SU-DHL-6 (cell line): Measurements from ENCODE around the gene SLC38A3.

ENCODE experiments used
- H2AFZ ChIP-seq: fragments of 200-600 bp; sonication (generic); 2 replicates; pipeline ENCODE4 v1.6.1; 2014; ENCODE audit warnings: low read depth, mild to moderate bottlenecking, moderate library complexity, mixed read lengths, antibody characterized with exemption, low read length; ENCODE audit not compliant: severe bottlenecking
- H3F3A ChIP-seq: fragments of 200-600 bp; shearing (Covaris generic); 2 replicates; pipeline ENCODE4 v1.6.0; 2016; ENCODE audit warnings: antibody characterized with exemption, mild to moderate bottlenecking; ENCODE audit not compliant: insufficient read depth
- H3K27ac ChIP-seq: fragments of 200-600 bp; sonication (generic); 2 replicates; pipeline ENCODE4 v1.5.1; 2016; ENCODE audit warnings: low read depth, mild to moderate bottlenecking, low read length, moderate library complexity, mixed read lengths
- H3K27me3 ChIP-seq: fragments of 200-600 bp; sonication (generic), shearing (Covaris generic); 2 replicates; pipeline ENCODE4 v1.6.0; 2014; ENCODE audit warnings: mild to moderate bottlenecking, low read length
- H3K36me3 ChIP-seq: fragments of 200-600 bp; sonication (generic); 2 replicates; pipeline ENCODE4 v1.6.1; 2014; ENCODE audit warnings: mild to moderate bottlenecking, low read length, mixed read lengths
- H3K4me2 ChIP-seq: fragments of 300-600, 200-600 bp; shearing (Covaris generic), sonication (generic); 2 replicates; pipeline ENCODE4 v1.6.0; 2014; ENCODE audit warnings: low read length, low read depth, mild to moderate bottlenecking; ENCODE audit not compliant: poor library complexity, severe bottlenecking
- H3K4me3 ChIP-seq: fragments of 200-600 bp; sonication (generic); 2 replicates; pipeline ENCODE4 v1.5.1; 2014; ENCODE audit warnings: antibody characterized with exemption, low read length, mild to moderate bottlenecking, mixed read lengths; ENCODE audit not compliant: insufficient read depth, poor library complexity, severe bottlenecking
- H3K79me2 ChIP-seq: fragments of 200-600 bp; sonication (generic); 2 replicates; pipeline ENCODE4 v1.6.1; 2014; ENCODE audit warnings: mild to moderate bottlenecking, low read length, moderate library complexity; ENCODE audit not compliant: insufficient read depth
- H3K9ac ChIP-seq: fragments of 200-600 bp; sonication (generic); 2 replicates; pipeline ENCODE4 v1.7.0; 2014; ENCODE audit warnings: mild to moderate bottlenecking, low read length
- H3K9me2 ChIP-seq: fragments of 200-600 bp; sonication (generic); replicated peaks from 2 replicates; pipeline ENCODE4 v1.6.1; 2014; ENCODE audit warnings: low read length; ENCODE audit not compliant: insufficient read depth
- H3K9me3 ChIP-seq: fragments of 200-600 bp; sonication (generic); 2 replicates; pipeline ENCODE4 v1.6.1; 2014; ENCODE audit warnings: low read length, mixed read lengths; ENCODE audit not compliant: insufficient read depth
- H4K20me1 ChIP-seq: fragments of 200-600 bp; sonication (generic); 2 replicates; pipeline ENCODE4 v1.6.1; 2014; ENCODE audit warnings: low read depth, mild to moderate bottlenecking, antibody characterized with exemption, low read length, moderate library complexity, mixed read lengths
- CTCF ChIP-seq: fragments of 200-600 bp; sonication (generic); IDR thresholded peaks from one replicate; pipeline ENCODE4 v1.5.1; 2017; ENCODE audit warnings: antibody characterized with exemption, mild to moderate bottlenecking, low read length, moderate library complexity; ENCODE audit not compliant: insufficient read depth, poor library complexity, severe bottlenecking
- EZH2phosphoT487 ChIP-seq: fragments of 200-600 bp; sonication (generic), shearing (Covaris generic); conservative IDR thresholded peaks from 2 replicates; pipeline ENCODE4 v1.6.1; 2018; ENCODE audit warnings: mild to moderate bottlenecking, antibody characterized with exemption, low read length, moderate library complexity, mixed read lengths

SLC38A3 gene

GRCh38 chr3:50160561-50160983, 44.5 kb upstream of the SLC38A3 start:
- Histone ChIP-seq H3K79me2 (no peaks in the 10 kb centered on the region), H3K9me2 (no peaks in the 10 kb centered on the region), H3K4me2 (no peak overlapping the region), H3K27ac (no peak overlapping the region), H4K20me1 (no peaks in the 10 kb centered on the region), H3K9ac (no peak overlapping the region), H3K27me3 (no peaks in the 10 kb centered on the region), H3F3A (no peaks in the 10 kb centered on the region), H3K36me3 (no peaks in the 10 kb centered on the region), H3K4me3 (no peak overlapping the region), H3K9me3 (no peaks in the 10 kb centered on the region), H2AFZ (no peak overlapping the region)
- no peak for TF ChIP-seq EZH2phosphoT487
- TF ChIP-seq CTCF = no peak

GRCh38 chr3:50161320-50161719, 43.8 kb upstream of the SLC38A3 start:
- H4K20me1 ChIP-seq = no peaks in the 10 kb centered on the region
- H3K4me3 ChIP-seq = no peak overlapping the region
- no peaks in the 10 kb centered on the region for H3K36me3 ChIP-seq
- no peaks in the 10 kb centered on the region for H3K9me2 ChIP-seq
- H3K4me2 ChIP-seq = no peak overlapping the region
- no peak overlapping the region for H2AFZ ChIP-seq
- no peak overlapping the region for H3K27ac ChIP-seq
- H3K27me3 ChIP-seq = no peaks in the 10 kb centered on the region
- no peaks in the 10 kb centered on the region for H3F3A ChIP-seq
- TF ChIP-seq CTCF = no peak
- TF ChIP-seq EZH2phosphoT487 = no peak
- no peaks in the 10 kb centered on the region for H3K9me3 ChIP-seq
- H3K79me2 ChIP-seq = no peaks in the 10 kb centered on the region
- H3K9ac ChIP-seq = no peak overlapping the region

- no peak overlapping the region for H3K27ac ChIP-seq
- no peak overlapping the region for H2AFZ ChIP-seq
- H3K36me3 ChIP-seq = no peaks in the 10 kb centered on the region
- H3K9me3 ChIP-seq = no peaks in the 10 kb centered on the region
- no peak overlapping the region for H3K4me2 ChIP-seq
- H3K79me2 ChIP-seq = no peaks in the 10 kb centered on the region
- H3K9me2 ChIP-seq = no peaks in the 10 kb centered on the region
- H3K4me3 ChIP-seq = no peak overlapping the region
- no peak overlapping the region for H3K9ac ChIP-seq
- no peaks in the 10 kb centered on the region for H4K20me1 ChIP-seq
- no peaks in the 10 kb centered on the region for H3K27me3 ChIP-seq
- no peak for TF ChIP-seq EZH2phosphoT487
- no peaks in the 10 kb centered on the region for H3F3A ChIP-seq
Observed at GRCh38 chr3:50162034-50162883, 42.8 kb upstream of the SLC38A3 start.
